CD4-positive, alpha-beta T cell treated with Interleukin-10 for 1 hour (primary cell): Measurements from ENCODE around the gene GPR37.

Experiments used
- DNase-seq: peaks from one replicate; pipeline ENCODE4 v3.0.0-alpha.2; 2020

GPR37 gene

GRCh38 chr7:124780056-124780455 is 14.5 kb upstream of the GPR37 start:
- DNase-seq: no peak

GRCh38 chr7:124779620-124780019 is 14.0 kb upstream of the GPR37 start:
- no peak for DNase-seq

DNA sequence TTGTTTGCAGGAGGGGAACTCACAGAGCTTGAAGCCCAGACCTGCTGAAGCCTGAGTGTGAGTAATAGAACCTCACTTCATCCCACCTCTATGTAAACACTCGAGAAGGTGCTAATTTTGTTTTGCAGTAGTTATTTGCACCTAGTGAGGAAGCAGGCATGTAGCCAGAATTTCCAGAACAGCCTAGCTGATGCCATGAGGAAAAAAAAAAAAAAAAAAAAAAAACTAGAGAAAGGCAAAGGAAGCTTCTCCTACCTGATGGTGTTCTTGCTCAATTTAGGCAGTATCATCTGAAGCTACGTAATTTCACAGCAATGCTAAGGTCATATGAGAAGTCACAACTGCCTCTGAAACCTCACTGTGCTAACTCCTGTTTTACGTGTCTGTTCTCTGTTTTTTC is 13.6 kb upstream of the GPR37 start:
- DNase-seq: no peak

DNA sequence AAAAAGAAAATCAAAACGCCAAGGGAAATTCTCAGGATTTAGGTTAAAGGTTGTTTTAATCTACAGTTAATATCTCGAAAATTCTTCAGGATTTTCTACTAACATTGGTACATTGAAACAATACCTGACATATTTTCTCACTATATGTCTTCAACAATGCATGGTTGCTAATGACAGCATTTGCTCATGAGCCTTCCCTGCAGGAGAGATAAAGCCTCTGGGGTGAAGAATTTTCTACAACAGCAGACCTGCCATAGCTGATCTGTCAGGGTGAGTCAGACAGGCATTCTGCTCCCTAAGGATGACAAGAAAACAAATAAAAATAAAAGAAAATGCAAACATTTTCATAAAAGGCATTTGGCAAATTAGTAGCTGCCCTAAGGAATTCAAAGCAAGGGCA is 11.7 kb upstream of the GPR37 start:
- DNase-seq: no peak

- DNase-seq: no peak
These were observed 10.6 kb upstream of the GPR37 start for GRCh38 chr7:124776153-124776552.

DNA sequence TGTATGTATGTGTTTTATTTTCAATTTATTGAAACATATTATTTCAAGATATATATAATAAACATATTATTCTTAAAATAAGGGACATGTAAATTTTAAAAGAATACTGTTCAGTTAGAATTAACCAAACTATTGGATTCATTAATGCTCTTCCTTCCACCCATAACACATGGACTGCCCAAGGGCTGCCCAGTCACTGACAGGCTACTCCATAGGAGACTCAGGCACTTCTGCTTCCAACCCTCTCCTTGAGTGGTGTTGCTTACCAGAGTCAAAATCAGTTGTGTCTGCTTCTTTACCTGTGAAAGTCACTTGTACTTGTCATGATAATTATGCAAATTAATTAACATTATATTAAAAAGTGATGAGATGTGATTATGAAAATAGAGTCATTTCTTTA is 9.8 kb upstream of the GPR37 start:
- DNase-seq: no peak

GRCh38 chr7:124773938-124774337 is 8.3 kb upstream of the GPR37 start:
- DNase-seq: no peak

- no peak for DNase-seq
These were observed 7.7 kb upstream of the GPR37 start for GRCh38 chr7:124773339-124773738.

GRCh38 chr7:124769136-124769535 is 3.5 kb upstream of the GPR37 start:
- DNase-seq: no peak

DNA sequence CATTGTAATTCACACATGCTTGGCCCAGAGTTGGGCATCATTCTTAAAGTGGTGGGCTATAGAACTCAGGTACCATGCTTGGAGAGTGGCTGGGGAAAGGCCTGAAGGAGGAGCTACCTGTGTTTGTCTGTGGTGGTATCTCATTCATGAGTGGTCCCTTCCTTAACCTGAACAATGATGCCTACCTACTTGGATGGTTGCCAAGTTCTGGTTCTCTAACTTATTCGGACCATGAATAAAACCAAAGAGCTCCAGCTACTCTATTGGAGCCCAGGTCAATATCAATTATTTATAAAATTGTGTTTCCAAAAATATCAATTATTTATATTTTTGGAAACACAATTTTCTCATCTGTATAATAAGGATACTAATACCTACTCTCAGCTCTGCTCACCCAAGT is 2.9 kb upstream of the GPR37 start:
- DNase-seq: no peak

DNA sequence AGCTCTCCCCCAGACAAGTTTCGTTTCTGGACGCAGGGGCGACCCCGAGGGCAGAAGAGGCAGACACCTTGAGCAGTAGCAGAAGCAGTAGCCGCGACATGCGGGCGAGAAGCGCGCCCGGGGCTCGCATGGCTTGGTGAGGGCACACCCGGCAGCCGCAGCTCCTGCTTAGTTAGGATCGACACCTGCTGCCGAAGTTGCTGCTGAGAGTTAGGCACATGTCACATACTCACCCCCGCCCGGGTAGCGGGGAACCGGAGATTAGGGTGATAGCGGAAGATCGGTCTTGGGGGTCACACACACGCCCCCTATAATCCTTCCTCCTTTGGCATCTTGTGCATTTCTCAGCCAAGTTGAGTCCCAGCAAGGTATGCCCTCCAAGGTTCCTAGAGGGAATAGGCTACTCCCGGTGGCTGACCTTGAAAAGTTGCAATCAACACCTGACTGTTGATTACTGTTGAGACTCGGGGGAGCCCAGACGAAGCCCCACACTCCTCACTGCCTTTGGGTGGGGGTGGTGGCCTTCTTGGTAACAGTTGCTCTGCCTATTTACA is 668 bp downstream of the GPR37 start:
- peak; percentile 2 for DNase-seq

DNA sequence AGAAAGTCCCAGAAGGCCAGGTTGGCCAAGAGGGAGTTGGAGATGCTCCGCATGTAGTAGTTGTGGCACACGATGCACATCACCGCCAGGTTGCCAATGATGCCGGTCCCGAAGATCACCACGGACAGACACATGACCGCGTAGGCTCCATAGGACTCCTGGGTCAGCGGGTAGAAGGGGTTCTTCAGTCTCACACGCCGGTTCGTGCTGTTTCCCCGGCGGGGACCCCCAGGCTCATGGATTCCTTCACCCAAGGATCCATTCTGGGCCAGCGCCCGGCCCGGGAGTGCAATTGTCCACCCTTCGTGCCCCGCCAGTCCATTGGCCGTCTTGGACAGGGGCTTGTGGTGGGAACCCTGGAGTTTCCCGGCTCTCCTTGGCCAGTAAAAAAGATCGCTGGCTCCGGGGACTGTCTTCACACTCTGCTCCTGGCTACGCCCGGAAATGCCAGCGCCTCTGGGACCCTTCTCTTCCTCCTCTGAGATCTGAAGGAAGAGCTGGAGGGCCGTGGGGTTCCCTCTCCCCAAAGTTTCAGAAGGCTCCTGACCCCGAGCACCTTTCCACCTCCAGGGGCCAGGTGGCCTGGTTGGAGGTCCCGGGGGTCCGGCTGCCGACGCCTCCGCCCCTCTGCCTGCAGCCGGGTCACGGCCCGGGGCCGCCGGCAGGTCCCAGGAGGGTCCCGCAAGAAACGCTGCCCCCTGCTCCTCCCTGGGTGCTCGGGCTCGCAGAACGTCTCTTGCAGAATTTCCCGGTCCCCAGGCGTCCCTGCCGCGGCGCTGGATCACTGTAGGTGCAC is 1.3 kb downstream of the GPR37 start:
- DNase-seq: no peak

DNA sequence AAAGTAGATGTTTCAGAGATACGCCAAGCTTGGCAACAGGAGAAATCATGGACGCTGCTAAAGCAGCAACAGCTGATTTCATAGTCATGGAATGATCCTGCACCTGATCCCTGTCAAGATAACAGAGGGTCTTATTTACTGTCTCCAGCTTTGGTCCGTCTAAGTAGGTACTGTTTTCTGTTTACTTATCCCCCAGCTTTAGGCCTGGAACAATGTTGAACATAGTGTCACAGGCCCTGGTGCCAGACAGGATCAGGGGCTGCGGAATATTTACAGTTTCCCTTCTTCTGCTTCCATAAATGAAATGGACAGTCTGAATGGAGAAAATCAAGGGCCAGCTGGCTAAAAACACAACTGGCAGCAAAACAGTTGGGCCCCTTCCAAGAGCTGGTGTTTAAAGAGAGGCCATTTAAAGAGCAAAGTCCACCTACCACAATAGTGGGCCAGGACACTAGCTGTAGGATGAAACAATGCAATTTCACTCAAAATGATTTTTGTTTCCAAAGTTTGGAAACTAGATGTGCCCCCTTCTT is 2.9 kb downstream of the GPR37 start:
- DNase-seq: no peak

DNA sequence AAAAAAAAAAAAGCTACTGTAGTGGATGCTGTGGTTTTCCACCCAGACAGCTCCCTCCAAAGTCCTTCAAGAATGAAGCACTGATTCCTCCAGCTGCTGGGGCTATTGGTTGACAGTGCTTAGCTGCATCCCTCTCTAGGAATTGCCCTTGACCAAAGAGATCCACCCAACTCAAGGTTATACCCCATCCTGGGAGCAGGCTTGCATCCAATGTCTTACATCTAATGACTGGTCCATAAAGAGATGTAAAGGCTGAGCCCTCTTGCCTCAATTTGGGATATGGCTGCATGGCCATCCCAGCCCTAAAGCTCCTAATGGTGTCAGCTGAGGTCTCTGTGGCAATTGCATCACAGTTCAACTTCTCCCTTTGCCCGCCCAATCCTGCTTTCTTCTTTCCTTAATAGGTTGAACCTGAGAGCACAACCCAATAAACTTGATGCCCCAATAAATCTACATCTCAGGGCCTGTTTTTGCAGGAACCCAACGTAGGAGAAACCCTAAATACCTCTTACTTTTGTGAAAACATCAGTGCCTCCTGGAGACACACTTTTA is 4.4 kb downstream of the GPR37 start:
- DNase-seq: no peak

DNA sequence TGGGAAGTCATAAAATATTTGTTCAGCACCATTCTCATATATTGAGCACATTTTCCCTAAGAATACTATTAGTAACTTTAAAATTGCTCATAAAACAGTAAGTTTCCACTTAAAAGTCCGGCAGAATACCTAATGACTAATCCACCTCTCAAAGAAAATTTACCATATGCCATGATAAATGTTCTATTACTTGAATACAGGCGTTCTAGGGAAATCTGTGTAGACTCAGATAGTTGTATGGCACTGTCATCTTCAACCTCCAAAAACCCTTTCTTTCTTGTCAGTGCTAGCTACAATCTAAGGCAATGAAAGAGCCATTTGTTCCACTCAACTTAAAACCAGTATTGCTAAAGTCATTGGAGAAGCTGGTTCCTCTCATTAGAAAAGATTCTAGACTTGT is 7.3 kb downstream of the GPR37 start:
- no peak for DNase-seq

DNA sequence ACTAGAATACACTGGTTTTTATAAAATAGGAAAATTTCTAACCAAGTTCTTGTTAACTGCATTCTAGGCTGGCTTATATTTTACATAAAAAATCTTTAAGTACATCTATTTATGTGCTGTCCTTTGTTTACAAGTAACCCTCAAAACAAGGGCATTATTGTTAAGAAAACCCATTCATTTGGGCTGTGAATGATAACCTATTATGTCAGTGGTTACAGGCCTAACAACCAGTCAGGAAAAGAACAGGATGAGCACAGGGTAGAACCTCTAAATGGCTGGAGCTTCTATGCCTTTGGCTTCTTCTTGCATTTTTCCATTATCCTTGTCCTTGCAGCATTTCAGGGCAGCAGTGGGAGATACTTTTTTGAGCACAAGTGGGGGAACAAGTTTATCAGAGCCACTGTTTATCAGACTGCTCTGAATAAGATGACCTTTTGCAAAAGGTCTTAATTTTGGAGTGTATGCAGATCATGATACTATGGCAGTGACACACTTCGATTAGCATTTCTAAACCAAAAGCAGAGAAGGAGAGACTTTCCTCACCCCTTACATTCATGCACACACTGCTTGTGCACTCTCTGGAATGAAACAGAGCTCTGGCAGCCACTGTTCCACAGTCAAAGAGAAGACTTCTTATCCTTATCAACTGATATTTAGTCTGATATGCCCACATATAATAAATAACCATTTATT is 10.9 kb downstream of the GPR37 start:
- no peak for DNase-seq

- no peak for DNase-seq
These were observed 13.3 kb downstream of the GPR37 start for GRCh38 chr7:124752310-124752709.

DNA sequence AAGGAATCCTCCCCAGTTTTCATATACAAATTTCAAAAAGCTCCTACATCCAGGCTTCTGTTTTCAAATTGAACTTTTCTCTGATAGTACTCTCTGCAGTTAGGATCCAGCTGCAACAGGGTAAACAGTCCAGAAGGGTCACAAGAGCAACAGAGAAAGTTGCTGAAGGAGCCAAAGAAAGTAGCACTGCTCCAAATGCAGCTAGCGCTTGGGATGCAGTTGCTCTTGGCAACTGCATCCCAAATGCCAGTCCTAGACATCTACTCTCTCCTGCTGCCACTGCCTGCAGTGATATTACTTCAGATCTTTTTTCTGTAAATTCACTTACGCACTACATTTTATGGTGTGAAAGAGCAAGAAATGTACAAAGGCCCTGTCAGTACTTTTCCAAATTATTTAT is 14.6 kb downstream of the GPR37 start:
- no peak for DNase-seq

DNA sequence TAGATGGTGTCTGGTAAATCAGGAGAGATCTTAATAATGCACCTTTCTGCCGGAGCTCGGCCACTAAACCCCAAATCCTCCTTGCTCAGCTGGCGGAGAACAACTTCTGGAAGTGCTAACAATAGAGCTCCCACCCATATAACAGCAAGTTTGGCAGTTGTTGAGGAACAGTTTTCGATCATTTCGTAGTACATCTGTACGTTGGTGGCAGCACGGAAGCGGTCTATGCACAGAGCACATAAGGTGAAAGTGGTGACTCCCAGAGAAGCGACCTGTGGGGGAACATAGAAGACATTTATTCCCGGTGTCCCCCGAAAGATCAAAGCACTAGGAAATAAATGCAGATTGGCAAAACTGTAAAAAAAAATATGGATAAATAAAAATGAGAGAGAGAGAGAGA is 18.5 kb downstream of the GPR37 start:
- DNase-seq: no peak

DNA sequence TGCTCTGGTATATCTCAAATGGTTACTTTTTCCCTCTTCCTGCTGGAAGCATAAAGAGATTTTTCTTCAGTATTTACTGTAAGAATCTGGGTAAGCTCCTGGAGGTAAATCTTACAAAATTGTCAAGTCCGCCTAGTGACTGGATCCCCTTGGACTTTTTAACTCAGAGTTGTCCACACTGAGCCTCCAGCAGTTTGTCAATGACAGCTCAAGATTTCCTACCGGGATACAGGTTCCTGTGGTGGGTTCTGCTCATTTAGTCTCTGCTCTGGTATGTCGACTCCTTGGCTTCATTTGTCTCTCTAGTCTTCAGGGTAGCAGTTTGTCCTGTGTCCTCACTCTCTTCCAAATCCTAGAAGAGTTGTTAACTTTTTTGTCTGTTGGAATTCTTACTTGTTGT is 27.0 kb downstream of the GPR37 start:
- DNase-seq: no peak

GRCh38 chr7:124737760-124738300 is 27.8 kb downstream of the GPR37 start:
- DNase-seq: no peak

DNA sequence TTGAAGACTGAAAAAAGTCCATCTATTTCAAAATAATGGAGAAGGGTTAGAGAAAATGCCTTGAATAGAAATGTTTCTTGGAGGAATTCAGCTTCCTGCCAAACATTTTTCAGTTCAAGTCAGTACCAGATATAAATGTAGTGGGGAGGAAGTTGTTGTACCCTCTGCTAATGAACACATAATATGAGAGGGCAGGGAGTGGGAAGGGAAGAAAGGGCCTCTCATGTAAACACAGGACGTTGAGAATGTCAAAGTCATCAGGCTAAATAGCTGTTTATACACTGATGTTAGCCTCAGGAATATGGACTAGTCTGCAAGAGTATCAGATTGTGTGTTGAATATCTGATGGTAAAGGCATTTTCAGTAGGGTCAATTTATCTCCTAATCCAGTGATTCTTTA is 37.0 kb downstream of the GPR37 start:
- DNase-seq: no peak

GRCh38 chr7:124724507-124725192 is 40.9 kb downstream of the GPR37 start:
- DNase-seq: no peak
